BLaER1 treated with 17β-estradiol and CSF1 and Interleukin-3, amounts not matched to agents 10 nM and 100 nM (cell line): ENCODE results near the gene ONECUT2.

ENCODE experiments used
- H3K27ac ChIP-seq, 11 experiments: shearing (Covaris generic); formaldehyde crosslinking; 2 replicates each; pipeline ENCODE4 v1.8.1; 2022
- H3K27me3 ChIP-seq, 11 experiments: shearing (Covaris generic); formaldehyde crosslinking; 2 replicates each; pipeline ENCODE4 v1.8.1; 2022
- H3K36me3 ChIP-seq, 11 experiments: shearing (Covaris generic); formaldehyde crosslinking; 2 replicates each; pipeline ENCODE4 v1.8.1; 2022
- H3K4me1 ChIP-seq, 10 experiments: shearing (Covaris generic); formaldehyde crosslinking; 2 replicates each; pipeline ENCODE4 v1.8.1; 2022
- H3K4me2 ChIP-seq, 11 experiments: shearing (Covaris generic); formaldehyde crosslinking; 2 replicates each; pipeline ENCODE4 v1.8.1; 2022
- H3K4me3 ChIP-seq, 10 experiments: shearing (Covaris generic); formaldehyde crosslinking; 2 replicates each; pipeline ENCODE4 v1.8.1; 2022
- H3K9ac ChIP-seq, 11 experiments: shearing (Covaris generic); formaldehyde crosslinking; 2 replicates each; pipeline ENCODE4 v1.8.1; 2022
- H3K9me3 ChIP-seq, 11 experiments: shearing (Covaris generic); formaldehyde crosslinking; replicated peaks in 1 of 11; 2 replicates each; pipeline ENCODE4 v1.8.1; 2022
- H4K20me1 ChIP-seq, 11 experiments: shearing (Covaris generic); formaldehyde crosslinking; 2 replicates each; pipeline ENCODE4 v1.8.1; 2022
- Cebpa-rat ChIP-seq, 11 experiments: shearing (Covaris generic); IDR thresholded peaks; 2 replicates each; pipeline ENCODE4 v1.8.1; 2022

The ONECUT2 gene

DNA sequence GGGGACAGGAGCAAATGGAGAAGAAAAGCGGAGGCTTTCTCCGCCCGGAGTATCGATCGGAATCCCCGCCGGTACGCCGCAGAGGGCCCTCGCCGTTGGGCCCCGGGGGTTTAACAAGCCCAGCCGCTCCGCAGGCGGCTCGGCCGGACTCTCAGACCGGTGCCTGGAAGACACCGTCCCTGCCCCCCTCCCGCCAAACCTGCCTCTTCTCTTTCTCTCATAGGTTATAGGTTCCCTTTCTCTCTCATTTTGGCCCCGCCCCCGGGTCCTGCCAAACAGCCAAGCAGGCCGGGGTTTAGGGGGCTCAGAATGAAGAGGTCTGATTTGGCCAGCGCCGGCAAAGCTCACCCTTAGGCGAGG is 4.4 kb downstream of the ONECUT2 start:
- Histone ChIP-seq H3K36me3 (no peaks in the 10 kb centered on the region), H3K4me2 (peak overlapping the region in 2 of 11 experiments; percentile 100; a peak in 4 of 22 replicates), H3K27me3 (peaks cover 89 to 94% (median 94%) of the 10 kb centered on the region in 11 experiments), H3K27ac (no peak overlapping the region), H3K9me3 (peaks cover 0 to 10% (median 0%) of the 10 kb centered on the region in 11 experiments; a peak in 6 of 22 replicates), H3K4me1 (peaks cover 18 to 32% (median 26%) of the 10 kb centered on the region in 10 experiments), H3K9ac (no peak overlapping the region), H3K4me3 (no peak overlapping the region), H4K20me1 (peaks cover 0 to 56% (median 28%) of the 10 kb centered on the region in 11 experiments; a peak in 14 of 22 replicates)
- TF ChIP-seq Cebpa-rat (IDR thresholded peaks at IDR 0.05) = no peak

DNA sequence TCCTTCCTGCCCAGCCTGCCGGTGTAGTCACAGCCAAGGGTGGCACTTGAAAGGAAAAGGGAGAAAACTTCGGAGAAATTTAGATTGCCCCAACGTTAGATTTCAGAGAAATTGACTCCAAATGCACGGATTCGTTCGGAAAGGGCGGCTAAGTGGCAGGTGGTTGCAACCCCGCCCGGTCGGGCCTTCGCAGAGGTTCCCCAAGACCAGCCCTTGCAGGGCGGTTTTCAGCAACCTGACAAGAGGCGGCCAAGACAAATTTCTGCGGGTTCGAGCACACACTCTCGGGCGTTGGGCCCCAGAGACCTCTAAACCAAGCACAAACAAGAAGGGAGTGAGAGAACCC is 4.8 kb downstream of the ONECUT2 start:
- Histone ChIP-seq H3K4me3 (no peak overlapping the region), H3K4me1 (peaks cover 16 to 29% (median 24%) of the 10 kb centered on the region in 10 experiments), H3K9ac (no peak overlapping the region), H3K27ac (no peak overlapping the region), H3K36me3 (no peaks in the 10 kb centered on the region), H3K9me3 (peaks cover 0 to 10% (median 0%) of the 10 kb centered on the region in 11 experiments; a peak in 6 of 22 replicates), H4K20me1 (peaks cover 0 to 55% (median 28%) of the 10 kb centered on the region in 11 experiments; a peak in 14 of 22 replicates), H3K27me3 (peaks cover 87 to 94% (median 94%) of the 10 kb centered on the region in 11 experiments), H3K4me2 (no peak overlapping the region)
- no peak for TF ChIP-seq Cebpa-rat (IDR thresholded peaks at IDR 0.05)

DNA sequence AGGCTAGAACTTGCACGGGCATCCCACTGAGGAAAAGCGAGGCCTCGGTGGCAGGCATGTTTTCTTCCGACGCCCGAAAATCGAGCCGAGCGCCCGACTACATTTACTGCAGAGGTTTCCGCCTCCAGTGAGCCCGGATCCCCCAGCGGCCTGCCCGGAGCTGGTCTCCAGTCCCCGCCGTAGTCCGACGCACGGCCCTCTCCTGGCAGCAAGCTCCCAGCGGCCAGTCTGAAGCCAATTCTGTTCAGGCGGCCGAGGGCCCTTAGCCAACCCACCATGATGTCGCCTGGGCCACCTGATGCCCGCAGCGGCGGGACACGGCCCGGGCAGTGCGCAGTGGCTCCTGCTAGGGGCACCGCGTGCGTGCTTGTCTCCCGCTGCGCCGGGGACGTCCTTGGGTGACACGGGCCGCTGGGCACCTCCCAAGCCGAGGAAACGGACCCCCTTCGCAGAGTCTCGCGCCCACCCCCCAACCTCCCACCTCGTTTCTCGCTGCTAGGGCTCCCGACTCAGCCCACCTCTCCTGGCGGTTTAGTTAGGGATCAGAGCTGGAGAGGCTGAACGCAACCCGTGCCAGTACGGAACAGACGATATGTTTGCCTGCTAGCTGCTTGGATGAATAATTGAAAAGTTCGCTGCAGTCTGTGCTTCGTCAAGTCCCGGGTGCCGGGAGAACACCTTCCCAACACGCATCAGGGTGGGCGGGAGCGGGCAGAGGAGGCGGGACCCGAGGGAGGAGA is 5.3 kb downstream of the ONECUT2 start:
- H4K20me1 ChIP-seq = peaks cover 0 to 55% (median 28%) of the 10 kb centered on the region in 11 experiments; a peak in 14 of 22 replicates
- H3K9me3 ChIP-seq = peaks cover 0 to 10% (median 0%) of the 10 kb centered on the region in 11 experiments; a peak in 6 of 22 replicates
- TF ChIP-seq Cebpa-rat (IDR thresholded peaks at IDR 0.05) = no peak
- no peak overlapping the region for H3K27ac ChIP-seq
- H3K27me3 ChIP-seq = peaks cover 87 to 98% (median 98%) of the 10 kb centered on the region in 11 experiments
- peak overlapping the region in 4 of 10 experiments; percentile 42 to 51 (median 48); a peak in 6 of 20 replicates for H3K4me3 ChIP-seq
- peaks cover 16 to 29% (median 24%) of the 10 kb centered on the region in 10 experiments for H3K4me1 ChIP-seq
- no peak overlapping the region for H3K9ac ChIP-seq
- peak overlapping the region in 10 of 11 experiments; percentile 54 to 75 (median 68); a peak in 19 of 22 replicates for H3K4me2 ChIP-seq
- H3K36me3 ChIP-seq = no peaks in the 10 kb centered on the region

DNA sequence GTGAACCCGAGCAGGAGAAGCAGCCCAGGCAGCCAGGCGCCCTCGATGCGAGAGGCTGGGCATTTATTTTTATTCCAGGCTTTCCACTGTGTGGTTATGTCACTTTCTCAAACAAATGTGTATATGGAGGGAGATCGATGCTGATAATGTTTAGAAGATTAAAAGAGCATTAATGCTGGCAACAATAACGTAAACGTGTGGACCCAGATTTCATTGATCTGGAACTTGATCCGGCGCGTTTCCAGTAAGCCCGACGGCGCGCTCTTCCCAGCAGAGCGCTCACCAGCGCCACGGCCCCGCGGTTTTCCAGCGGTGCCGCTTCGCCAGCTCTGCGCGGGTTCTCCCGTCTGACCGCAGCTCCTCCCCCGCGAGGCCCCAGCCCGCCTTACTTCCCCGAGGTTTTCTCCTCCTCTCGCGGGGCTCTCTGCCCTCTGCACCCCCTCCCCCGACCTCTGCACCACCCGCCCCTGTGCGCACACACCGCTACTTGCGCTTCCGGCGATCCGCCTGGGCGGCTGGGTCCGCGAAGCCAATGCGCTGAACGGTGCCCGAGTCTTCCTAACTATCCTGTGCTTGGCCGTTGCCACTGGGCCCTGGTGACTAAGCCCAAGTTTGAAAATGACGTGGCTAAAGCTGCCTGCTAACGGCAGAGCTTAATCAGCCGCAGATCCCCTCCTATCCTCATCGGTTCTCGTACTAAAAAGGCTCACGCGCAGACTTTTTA is 6.1 kb downstream of the ONECUT2 start:
- Histone ChIP-seq H4K20me1 (peaks cover 0 to 60% (median 28%) of the 10 kb centered on the region in 11 experiments; a peak in 14 of 22 replicates), H3K9ac (0 out of 22 replicates have a peak overlapping the region, but pooled peaks of 1 of the 11 experiments have one; percentile 1), H3K4me2 (peak overlapping the region; percentile 54 to 75 (median 67)), H3K9me3 (peaks cover 0 to 6% (median 0%) of the 10 kb centered on the region in 11 experiments; a peak in 5 of 22 replicates), H3K27me3 (peaks cover 82 to 100% (median 98%) of the 10 kb centered on the region in 11 experiments), H3K27ac (no peak overlapping the region), H3K36me3 (no peaks in the 10 kb centered on the region), H3K4me1 (peaks cover 16 to 32% (median 24%) of the 10 kb centered on the region in 10 experiments), H3K4me3 (peak overlapping the region; percentile 23 to 58 (median 41); a peak in 16 of 20 replicates)
- no peak for TF ChIP-seq Cebpa-rat (IDR thresholded peaks at IDR 0.05)

DNA sequence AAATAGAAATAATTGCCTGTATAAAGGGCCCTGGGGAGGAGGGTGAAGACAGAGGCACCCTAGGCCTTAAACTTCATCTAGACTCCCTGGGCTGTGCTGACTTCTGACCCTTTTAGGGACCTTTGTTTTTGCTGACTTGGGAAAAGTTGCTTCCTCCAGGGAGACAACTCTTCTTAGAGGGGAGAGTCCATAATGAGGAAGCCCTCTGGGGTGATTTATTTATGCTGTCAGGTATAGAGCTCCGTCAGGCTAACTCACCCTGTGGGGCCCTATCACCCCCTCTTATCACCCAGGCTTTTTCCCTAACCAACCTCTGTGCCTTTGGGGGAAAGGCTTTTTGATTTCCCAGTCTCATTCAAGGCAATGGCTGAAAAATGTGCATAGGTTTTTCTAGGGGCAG is 8.1 kb downstream of the ONECUT2 start:
- no peaks in the 10 kb centered on the region for H3K9me3 ChIP-seq
- H3K27ac ChIP-seq = no peak overlapping the region
- no peak overlapping the region for H3K9ac ChIP-seq
- H3K36me3 ChIP-seq = no peaks in the 10 kb centered on the region
- H4K20me1 ChIP-seq = peaks cover 0 to 55% (median 34%) of the 10 kb centered on the region in 11 experiments; a peak in 15 of 22 replicates
- peaks cover 62 to 81% (median 78%) of the 10 kb centered on the region in 11 experiments for H3K27me3 ChIP-seq
- TF ChIP-seq Cebpa-rat (IDR thresholded peaks at IDR 0.05) = no peak
- H3K4me1 ChIP-seq = peaks cover 6 to 34% (median 13%) of the 10 kb centered on the region in 10 experiments; a peak in 19 of 20 replicates
- no peak overlapping the region for H3K4me3 ChIP-seq
- H3K4me2 ChIP-seq = no peak overlapping the region; a peak in 1 of 22 replicates

DNA sequence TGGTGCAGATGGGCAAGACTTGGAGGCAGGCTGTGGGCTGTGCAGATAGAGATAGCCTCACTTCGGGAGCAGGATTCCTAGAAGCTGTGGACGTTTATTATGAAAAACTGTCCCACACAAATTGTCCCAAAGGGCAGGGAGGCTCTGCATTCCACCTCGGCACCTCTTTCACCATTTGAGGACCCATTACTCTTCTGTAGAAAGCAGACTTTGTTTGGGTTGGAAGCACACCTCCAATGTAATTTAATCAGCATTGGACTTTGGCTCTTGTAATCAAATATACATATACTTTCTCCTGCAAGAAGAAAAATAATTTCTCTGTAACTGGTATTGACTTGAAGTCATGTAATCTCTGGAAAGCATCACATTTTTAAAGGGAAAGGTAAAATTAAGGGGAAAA is 8.5 kb downstream of the ONECUT2 start:
- no peaks in the 10 kb centered on the region for H3K36me3 ChIP-seq

DNA sequence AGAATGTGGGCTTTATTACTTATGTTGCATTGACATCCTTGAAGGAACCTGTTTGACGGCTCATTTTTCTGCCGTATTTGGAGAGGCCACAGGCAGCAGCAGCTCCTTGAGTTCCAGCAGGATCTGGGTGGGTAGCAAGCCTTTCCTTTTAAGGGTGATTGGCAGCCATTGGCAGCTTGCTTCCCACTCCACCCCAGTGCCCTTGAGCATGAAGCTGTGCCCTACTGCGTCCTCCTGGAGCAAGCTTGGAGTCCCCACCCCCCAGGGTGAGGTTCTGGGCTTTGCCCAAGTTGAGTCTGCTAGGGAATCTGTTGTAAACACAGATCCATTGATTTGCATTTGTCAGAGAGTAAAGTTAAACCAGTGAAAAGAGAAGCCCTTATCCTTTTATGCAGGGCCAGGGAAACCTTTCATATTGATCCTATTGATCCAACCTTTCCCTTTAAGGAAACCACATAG is 9.2 kb downstream of the ONECUT2 start:
- Histone ChIP-seq H3K4me2 (no peak overlapping the region), H3K27ac (no peak overlapping the region), H3K4me1 (peaks cover 0 to 24% (median 2%) of the 10 kb centered on the region in 10 experiments; a peak in 7 of 20 replicates), H4K20me1 (peaks cover 0 to 49% (median 30%) of the 10 kb centered on the region in 11 experiments; a peak in 15 of 22 replicates), H3K9ac (no peak overlapping the region), H3K27me3 (peaks cover 51 to 70% (median 67%) of the 10 kb centered on the region in 11 experiments), H3K9me3 (no peaks in the 10 kb centered on the region), H3K4me3 (no peak overlapping the region), H3K36me3 (no peaks in the 10 kb centered on the region)
- no peak for TF ChIP-seq Cebpa-rat (IDR thresholded peaks at IDR 0.05)

More for the DNA sequence above, 8.5 kb downstream of the ONECUT2 start:
- Histone ChIP-seq H3K4me1 (peaks cover 2 to 30% (median 8%) of the 10 kb centered on the region in 10 experiments; a peak in 15 of 20 replicates), H3K9ac (no peak overlapping the region), H3K27ac (no peak overlapping the region), H3K9me3 (no peaks in the 10 kb centered on the region), H3K4me3 (no peak overlapping the region), H4K20me1 (peaks cover 0 to 53% (median 34%) of the 10 kb centered on the region in 11 experiments; a peak in 15 of 22 replicates), H3K4me2 (no peak overlapping the region), H3K27me3 (peaks cover 57 to 76% (median 73%) of the 10 kb centered on the region in 11 experiments)
- TF ChIP-seq Cebpa-rat (IDR thresholded peaks at IDR 0.05) = no peak

DNA sequence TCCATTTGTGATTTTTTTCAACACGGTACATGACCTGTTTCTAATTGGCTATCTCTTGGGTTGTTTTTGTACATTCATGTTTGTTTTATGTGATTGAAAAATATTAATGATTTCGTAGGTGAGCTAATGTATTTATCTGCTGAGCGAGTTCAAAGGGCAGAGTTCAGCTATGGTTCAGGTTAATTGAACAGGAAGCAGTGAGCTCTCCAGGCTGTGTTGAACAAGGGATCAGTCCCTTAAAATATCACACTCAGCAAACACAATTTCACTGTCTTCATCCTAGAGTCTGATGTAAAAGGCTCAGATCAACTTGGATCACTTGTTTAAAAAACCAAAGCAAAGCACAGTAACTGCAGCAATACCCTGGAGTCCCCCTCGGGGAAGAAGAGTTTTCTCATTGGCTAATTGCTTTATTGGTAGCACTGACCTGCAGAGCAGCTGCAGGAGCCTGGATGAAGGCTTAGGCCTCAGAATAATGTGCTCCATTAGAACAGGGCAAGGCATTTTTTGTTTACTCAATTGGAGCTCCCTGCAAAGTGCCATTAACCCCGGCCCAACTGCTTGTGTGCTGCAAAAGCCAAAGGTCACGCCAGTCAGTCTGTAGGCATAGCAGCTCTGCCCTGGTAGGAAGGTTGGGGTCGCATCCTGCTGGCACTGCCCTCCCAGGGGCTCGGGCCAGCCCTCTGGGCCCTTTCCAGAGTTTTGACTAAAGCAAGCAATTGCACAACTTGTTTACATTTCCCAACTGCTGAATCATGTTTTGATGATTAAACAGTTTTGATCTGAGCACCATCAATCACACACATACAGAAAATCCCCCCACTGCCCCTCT is 10.5 kb downstream of the ONECUT2 start:
- H3K9me3 ChIP-seq = no peaks in the 10 kb centered on the region
- no peak overlapping the region for H3K9ac ChIP-seq
- no peak overlapping the region; a peak in 1 of 22 replicates for H3K4me2 ChIP-seq
- H3K4me1 ChIP-seq = peaks cover 0 to 21% (median 0%) of the 10 kb centered on the region in 10 experiments; a peak in 4 of 20 replicates
- no peak overlapping the region for H3K27ac ChIP-seq
- H4K20me1 ChIP-seq = peaks cover 0 to 35% (median 17%) of the 10 kb centered on the region in 11 experiments; a peak in 11 of 22 replicates
- no peak overlapping the region for H3K4me3 ChIP-seq
- TF ChIP-seq Cebpa-rat (IDR thresholded peaks at IDR 0.05) = no peak
- H3K27me3 ChIP-seq = peaks cover 37 to 56% (median 53%) of the 10 kb centered on the region in 11 experiments
- H3K36me3 ChIP-seq = no peaks in the 10 kb centered on the region
